Nephron (organoid): ENCODE results near the gene PANK3.
A peak's percentile ranks its signal among the peaks of the same experiment; 100 is the strongest.

Source experiments
- H3K27ac Mint-ChIP-seq, 3 experiments: 2 replicates each; pipeline ENCODE4 v1.8.0; 2020; ENCODE audit warnings: mixed read lengths in 3 of 3, mild to moderate bottlenecking in 2 of 3, moderate library complexity in 1 of 3
- H3K27me3 Mint-ChIP-seq: 2 replicates; pipeline ENCODE4 v1.8.0; 2021; ENCODE audit warnings: low read depth, mild to moderate bottlenecking, moderate library complexity, mixed read lengths
- H3K36me3 Mint-ChIP-seq: 2 replicates; pipeline ENCODE4 v1.8.0; 2020; ENCODE audit warnings: low read depth, mixed read lengths
- H3K4me1 Mint-ChIP-seq: 2 replicates; pipeline ENCODE4 v1.8.0; 2020; ENCODE audit warnings: mixed read lengths
- H3K4me3 Mint-ChIP-seq, 3 experiments: 2 replicates each; pipeline ENCODE4 v1.8.0; 2020; ENCODE audit warnings: mild to moderate bottlenecking in 3 of 3, mixed read lengths in 3 of 3, moderate library complexity in 2 of 3
- H3K9me3 Mint-ChIP-seq: 2 replicates; pipeline ENCODE4 v1.8.0; 2020; ENCODE audit warnings: mixed read lengths
- TF ChIP-seq, protein P1 (sequence below), 3 experiments: fragments of 200-600 bp; sonication (generic); IDR thresholded peaks; one replicate each; pipeline ENCODE4 v1.5.0; 2021; ENCODE audit warnings: antibody characterized with exemption in 3 of 3; ENCODE audit not compliant: unreplicated experiment in 3 of 3

The PANK3 gene

DNA sequence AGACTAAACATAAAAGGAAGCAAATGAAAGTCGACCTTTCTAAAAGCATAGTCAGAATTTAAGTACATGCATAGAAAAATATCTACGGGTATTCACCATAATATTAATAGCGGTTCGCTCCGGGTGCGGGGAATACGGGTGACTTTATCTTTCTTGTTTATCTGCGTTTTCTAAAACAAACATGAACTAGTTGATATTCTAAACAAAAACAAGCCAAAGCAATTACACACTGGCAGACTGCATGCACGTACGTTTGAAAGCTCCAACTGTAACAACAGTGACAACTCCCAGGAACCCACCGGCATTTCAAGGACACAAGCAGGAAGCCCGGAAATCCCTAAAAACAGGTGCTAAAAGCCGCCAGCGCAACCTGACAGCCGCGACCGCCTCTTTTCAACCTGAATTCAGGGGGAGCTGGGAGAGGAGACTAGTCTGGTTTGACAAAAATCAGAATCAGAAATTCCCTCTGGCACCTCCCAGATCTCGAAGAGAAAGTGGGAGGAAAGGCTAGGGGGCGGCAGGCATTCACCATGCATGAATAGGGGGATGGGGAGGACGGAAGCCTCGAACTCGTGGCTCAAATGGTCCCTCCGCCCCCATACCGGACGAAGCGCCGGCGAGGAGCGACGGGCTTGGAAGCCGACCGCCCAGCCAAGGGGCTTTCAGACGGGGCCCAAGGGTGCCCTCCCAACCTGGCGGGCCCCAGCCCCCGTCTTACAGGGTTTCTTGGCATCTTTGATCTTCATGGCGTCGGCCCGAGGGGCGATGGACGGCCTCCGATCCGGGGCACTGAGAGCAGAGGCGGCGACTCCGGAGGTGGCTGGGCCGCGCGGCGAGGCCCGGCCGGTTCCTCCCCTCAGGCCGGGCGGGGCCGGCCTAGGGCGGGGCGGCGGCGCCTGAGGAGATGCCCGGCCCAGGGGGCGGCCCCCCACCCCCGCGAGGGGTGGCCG, at the start of gene PANK3:
Gene PANK3, minus strand, starts transcription at position 831 of the 950 bp plus-strand sequence. Its CDS starts 85 bp downstream, at position 746.
- TF ChIP-seq, protein P1, sequence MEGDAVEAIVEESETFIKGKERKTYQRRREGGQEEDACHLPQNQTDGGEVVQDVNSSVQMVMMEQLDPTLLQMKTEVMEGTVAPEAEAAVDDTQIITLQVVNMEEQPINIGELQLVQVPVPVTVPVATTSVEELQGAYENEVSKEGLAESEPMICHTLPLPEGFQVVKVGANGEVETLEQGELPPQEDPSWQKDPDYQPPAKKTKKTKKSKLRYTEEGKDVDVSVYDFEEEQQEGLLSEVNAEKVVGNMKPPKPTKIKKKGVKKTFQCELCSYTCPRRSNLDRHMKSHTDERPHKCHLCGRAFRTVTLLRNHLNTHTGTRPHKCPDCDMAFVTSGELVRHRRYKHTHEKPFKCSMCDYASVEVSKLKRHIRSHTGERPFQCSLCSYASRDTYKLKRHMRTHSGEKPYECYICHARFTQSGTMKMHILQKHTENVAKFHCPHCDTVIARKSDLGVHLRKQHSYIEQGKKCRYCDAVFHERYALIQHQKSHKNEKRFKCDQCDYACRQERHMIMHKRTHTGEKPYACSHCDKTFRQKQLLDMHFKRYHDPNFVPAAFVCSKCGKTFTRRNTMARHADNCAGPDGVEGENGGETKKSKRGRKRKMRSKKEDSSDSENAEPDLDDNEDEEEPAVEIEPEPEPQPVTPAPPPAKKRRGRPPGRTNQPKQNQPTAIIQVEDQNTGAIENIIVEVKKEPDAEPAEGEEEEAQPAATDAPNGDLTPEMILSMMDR (IDR thresholded peaks at IDR 0.05; ENCODE audit: unreplicated experiment in 3 of 3): no peak

DNA sequence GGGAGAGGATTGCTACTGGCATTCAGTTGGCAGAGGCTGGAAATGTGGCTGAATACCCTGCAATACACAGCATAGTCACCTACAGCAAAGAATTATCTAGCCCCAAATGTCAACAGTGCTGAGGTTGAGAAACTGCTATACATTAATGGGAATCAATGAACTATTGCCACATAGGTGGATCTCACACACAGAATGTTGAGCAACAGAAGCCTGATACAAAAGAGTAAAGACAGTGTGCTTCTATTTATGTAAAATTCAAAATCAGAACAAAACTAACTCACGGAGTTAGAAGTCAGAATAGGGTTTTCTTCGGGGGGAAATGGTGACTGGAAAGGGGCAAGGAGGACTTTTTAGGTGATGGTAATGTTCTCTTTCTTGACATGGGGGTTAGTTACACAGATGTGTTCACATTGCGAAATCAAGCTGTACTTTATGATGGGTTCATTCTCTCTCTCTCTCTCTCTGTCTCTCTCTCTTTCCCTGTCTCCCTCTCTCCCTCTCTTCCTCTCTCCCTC, 45.7 kb upstream of the PANK3 start:
- Mint-ChIP-seq H3K27me3 (peaks cover 14% of the 10 kb centered on the region), H3K4me1 (no peaks in the 10 kb centered on the region), H3K9me3 (peaks cover 4% of the 10 kb centered on the region), H3K36me3 (no peaks in the 10 kb centered on the region), H3K4me3 (no peak overlapping the region), H3K27ac (no peak overlapping the region)
- TF ChIP-seq, protein P1 (IDR thresholded peaks at IDR 0.05; ENCODE audit: unreplicated experiment in 3 of 3): no peak

More for the DNA sequence above, at the start of gene PANK3:
- Mint-ChIP-seq H3K36me3 (peaks cover 31% of the 10 kb centered on the region), H3K27me3 (no peaks in the 10 kb centered on the region), H3K4me3 (peak within 1 kb of the TSS; percentile 95 to 99 (median 97)), H3K4me1 (peaks cover 29% of the 10 kb centered on the region), H3K27ac (peak within 1 kb of the TSS; percentile 98 to 99 (median 99)), H3K9me3 (peaks cover 3% of the 10 kb centered on the region)

DNA sequence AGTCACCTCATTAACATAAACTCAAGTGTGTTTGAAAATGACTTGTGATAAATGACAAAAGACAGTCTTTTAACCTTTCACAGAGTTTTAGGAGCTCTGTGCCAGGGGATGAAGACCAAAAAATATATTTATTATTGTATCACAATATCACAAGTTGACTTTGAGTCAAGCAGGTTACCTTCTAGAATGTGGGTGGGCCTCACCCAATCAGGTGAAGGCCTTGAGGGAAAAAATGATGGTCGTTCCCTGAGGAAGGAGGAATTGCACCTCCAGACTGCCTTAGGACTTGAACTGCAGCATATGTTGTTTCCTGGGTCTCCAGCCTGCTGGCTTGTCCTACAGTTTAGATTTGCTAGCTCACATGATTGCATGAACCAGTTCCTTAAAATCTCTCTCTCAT, 41.6 kb upstream of the PANK3 start:
- TF ChIP-seq, protein P1 (IDR thresholded peaks at IDR 0.05; ENCODE audit: unreplicated experiment in 3 of 3): no peak
- no peaks in the 10 kb centered on the region for H3K4me1 Mint-ChIP-seq
- H3K4me3 Mint-ChIP-seq: no peak overlapping the region
- no peaks in the 10 kb centered on the region for H3K27me3 Mint-ChIP-seq
- no peaks in the 10 kb centered on the region for H3K9me3 Mint-ChIP-seq
- no peak overlapping the region for H3K27ac Mint-ChIP-seq
- H3K36me3 Mint-ChIP-seq: no peaks in the 10 kb centered on the region

DNA sequence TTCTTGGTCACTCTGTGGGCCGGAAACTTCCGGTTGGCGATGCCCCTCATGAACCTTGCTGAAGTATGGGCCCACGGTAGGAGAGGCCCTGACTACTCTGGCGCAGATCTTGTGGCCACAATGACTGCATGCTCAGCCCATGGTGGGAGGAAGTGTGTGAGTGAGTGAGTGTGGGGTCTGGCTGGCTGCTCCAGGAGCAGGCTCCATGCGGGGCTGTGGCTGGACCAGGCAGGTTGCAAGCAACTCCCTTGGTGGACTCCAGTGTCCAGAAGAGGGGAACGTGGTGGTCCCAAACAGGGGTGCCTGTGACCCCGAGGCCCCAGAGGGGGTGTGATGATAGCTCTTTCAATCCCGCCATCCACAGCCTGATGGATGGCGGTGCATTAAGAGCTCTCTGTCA, 35.5 kb upstream of the PANK3 start:
- Mint-ChIP-seq H3K27ac (no peak overlapping the region), H3K36me3 (no peaks in the 10 kb centered on the region), H3K9me3 (no peaks in the 10 kb centered on the region), H3K4me1 (peaks cover 9% of the 10 kb centered on the region), H3K27me3 (no peaks in the 10 kb centered on the region), H3K4me3 (no peak overlapping the region)
- TF ChIP-seq, protein P1 (IDR thresholded peaks at IDR 0.05; ENCODE audit: unreplicated experiment in 3 of 3): no peak

DNA sequence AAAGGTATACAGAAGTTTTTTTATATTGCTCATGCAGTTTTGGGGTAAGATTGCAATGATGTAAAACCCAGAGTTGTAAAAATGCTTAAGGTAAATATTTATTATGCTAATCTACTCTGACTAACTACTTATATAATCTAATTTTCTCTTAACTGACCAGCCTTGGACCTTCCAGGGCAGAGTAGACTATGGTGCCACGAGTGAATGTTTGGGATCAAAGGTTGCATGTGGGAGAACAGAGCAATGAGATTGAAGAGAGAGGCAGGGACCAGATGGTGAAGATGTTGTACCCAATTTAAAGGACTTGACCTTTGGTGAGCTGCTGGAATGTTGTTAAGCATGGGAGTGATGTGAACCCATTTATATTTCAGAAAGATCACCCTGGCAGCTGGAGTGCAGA, 34.8 kb upstream of the PANK3 start:
- no peaks in the 10 kb centered on the region for H3K27me3 Mint-ChIP-seq
- H3K4me3 Mint-ChIP-seq: no peak overlapping the region
- no peaks in the 10 kb centered on the region for H3K36me3 Mint-ChIP-seq
- H3K9me3 Mint-ChIP-seq: no peaks in the 10 kb centered on the region
- H3K27ac Mint-ChIP-seq: no peak overlapping the region
- TF ChIP-seq, protein P1 (IDR thresholded peaks at IDR 0.05; ENCODE audit: unreplicated experiment in 3 of 3): no peak
- peaks cover 9% of the 10 kb centered on the region for H3K4me1 Mint-ChIP-seq
